ENCODE results near the gene MGST2. TPM values are rescaled to one million over a fixed set of nuclear protein-coding genes. Genes with fewer than 3 reads are reported as not detected.

MGST2 gene
- polyA plus RNA-seq, 3 donors, result 41.7 to 221 (median 153) TPM

DNA sequence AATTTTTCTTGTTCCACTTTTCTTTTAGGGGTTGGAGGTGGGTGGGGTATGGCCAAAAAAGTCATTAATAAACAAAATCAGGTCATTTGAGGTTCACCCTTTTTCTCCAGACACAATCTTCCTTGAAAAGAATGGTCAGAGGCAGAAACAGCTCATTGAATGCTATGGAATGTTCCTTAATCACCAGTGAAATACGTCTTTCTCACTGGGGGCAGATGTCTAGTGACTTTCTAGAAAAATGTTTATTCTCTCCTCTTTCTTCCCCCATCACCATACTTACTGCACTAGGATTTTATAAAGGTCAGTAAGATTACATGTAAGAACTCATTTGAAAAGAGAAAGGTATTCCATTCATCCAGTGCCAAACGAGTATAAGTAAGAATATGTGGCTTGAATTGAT is 44.5 kb downstream of the MGST2 start:
- no peaks in the 10 kb centered on the region for H3K27me3 ChIP-seq (ENCODE audit: control insufficient read depth in 2 of 2, insufficient read depth in 2 of 2, low read length in 2 of 2)
- H3K9me3 ChIP-seq (replicated peaks in 1 of 2; ENCODE audit: control insufficient read depth in 1 of 2, insufficient read depth in 1 of 2, low read length in 2 of 2), result no peaks in the 10 kb centered on the region
- no peak overlapping the region for H2AFZ ChIP-seq (ENCODE audit: insufficient read depth, low read depth, low read length, poor library complexity, severe bottlenecking)
- DNase-seq, result no peak
- intact Hi-C loops (cut with micrococcal nuclease), result no loop called here
- TF ChIP-seq, protein P1, sequence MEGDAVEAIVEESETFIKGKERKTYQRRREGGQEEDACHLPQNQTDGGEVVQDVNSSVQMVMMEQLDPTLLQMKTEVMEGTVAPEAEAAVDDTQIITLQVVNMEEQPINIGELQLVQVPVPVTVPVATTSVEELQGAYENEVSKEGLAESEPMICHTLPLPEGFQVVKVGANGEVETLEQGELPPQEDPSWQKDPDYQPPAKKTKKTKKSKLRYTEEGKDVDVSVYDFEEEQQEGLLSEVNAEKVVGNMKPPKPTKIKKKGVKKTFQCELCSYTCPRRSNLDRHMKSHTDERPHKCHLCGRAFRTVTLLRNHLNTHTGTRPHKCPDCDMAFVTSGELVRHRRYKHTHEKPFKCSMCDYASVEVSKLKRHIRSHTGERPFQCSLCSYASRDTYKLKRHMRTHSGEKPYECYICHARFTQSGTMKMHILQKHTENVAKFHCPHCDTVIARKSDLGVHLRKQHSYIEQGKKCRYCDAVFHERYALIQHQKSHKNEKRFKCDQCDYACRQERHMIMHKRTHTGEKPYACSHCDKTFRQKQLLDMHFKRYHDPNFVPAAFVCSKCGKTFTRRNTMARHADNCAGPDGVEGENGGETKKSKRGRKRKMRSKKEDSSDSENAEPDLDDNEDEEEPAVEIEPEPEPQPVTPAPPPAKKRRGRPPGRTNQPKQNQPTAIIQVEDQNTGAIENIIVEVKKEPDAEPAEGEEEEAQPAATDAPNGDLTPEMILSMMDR (IDR thresholded peaks at IDR 0.05), result no peak
- no peak overlapping the region for H3K9ac ChIP-seq (ENCODE audit: insufficient read depth, low read length, poor library complexity, severe bottlenecking)
- H3K4me1 ChIP-seq (ENCODE audit: control insufficient read depth in 1 of 2, insufficient read depth in 2 of 2, low read length in 2 of 2), result no peaks in the 10 kb centered on the region
- no peak overlapping the region for H3K4me3 Mint-ChIP-seq
- peaks cover 0 to 1% (median 0%) of the 10 kb centered on the region in 3 donors for H3K27me3 Mint-ChIP-seq (ENCODE audit: low read depth in 3 of 3)
- peaks cover 0 to 5% (median 2%) of the 10 kb centered on the region in 7 donors for H3K9me3 Mint-ChIP-seq
- no peak overlapping the region for H3K27ac ChIP-seq (ENCODE audit: low read depth in 1 of 2, low read length in 2 of 2)
- no peaks in the 10 kb centered on the region for H4K20me1 ChIP-seq (ENCODE audit: insufficient read depth, low read length)
- peaks cover 56 to 61% of the 10 kb centered on the region in 2 donors for H3K36me3 Mint-ChIP-seq
- H3K4me3 ChIP-seq (replicated peaks in 1 of 3; ENCODE audit: low read depth in 2 of 3, low read length in 3 of 3), result no peak overlapping the region
- H3K36me3 ChIP-seq (replicated peaks in 1 of 2; ENCODE audit: control insufficient read depth in 1 of 2, insufficient read depth in 2 of 2, low read length in 2 of 2), result peaks cover 22 to 76% of the 10 kb centered on the region in 2 donors
- no peaks in the 10 kb centered on the region for H3K4me1 Mint-ChIP-seq
- H3K79me2 ChIP-seq (ENCODE audit: insufficient read depth, low read length), result no peaks in the 10 kb centered on the region
- no peak overlapping the region for H3K4me2 ChIP-seq (replicated peaks; ENCODE audit: extremely low read depth, low read length, poor library complexity, severe bottlenecking)
- no CpG with 5 or more reads among the region's 2 CpGs for WGBS (ENCODE audit: insufficient coverage)
- H3K27ac Mint-ChIP-seq, result no peak overlapping the region

DNA sequence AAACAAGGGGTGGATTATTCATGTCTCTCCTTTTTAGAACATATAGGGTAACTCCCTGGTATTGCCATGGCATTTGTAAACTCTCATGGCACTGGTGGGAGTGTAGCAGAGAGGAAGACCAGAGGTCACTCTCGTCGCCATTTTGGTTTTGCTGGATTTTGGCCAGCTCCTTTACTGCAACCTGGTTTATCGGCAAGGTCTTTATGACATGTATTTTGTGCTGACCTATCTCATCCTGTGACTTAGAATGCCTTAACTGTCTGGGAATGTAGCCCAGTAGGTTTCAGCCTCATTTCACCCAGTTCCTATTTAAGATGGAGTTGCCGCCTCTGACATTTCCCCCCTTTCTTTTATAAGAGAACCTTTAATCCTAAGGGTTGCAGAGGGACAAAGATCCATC is 45.8 kb downstream of the MGST2 start:
- no peak overlapping the region for H3K27ac ChIP-seq (ENCODE audit: low read depth in 1 of 2, low read length in 2 of 2)
- TF ChIP-seq, protein P1 (IDR thresholded peaks at IDR 0.05), result no peak
- Mint-ChIP-seq H3K4me3 (no peak overlapping the region), H3K27ac (no peak overlapping the region), H3K36me3 (peaks cover 49 to 59% of the 10 kb centered on the region in 2 donors), H3K4me1 (no peaks in the 10 kb centered on the region), H3K27me3 (ENCODE audit: low read depth in 3 of 3) (peaks cover 0 to 1% (median 0%) of the 10 kb centered on the region in 3 donors), H3K9me3 (peaks cover 0 to 5% (median 2%) of the 10 kb centered on the region in 7 donors)
- H2AFZ ChIP-seq (ENCODE audit: insufficient read depth, low read depth, low read length, poor library complexity, severe bottlenecking), result no peak overlapping the region
- H3K27me3 ChIP-seq (ENCODE audit: control insufficient read depth in 2 of 2, insufficient read depth in 2 of 2, low read length in 2 of 2), result no peaks in the 10 kb centered on the region
- DNase-seq, result no peak
- H3K36me3 ChIP-seq (replicated peaks in 1 of 2; ENCODE audit: control insufficient read depth in 1 of 2, insufficient read depth in 2 of 2, low read length in 2 of 2), result peaks cover 15 to 73% of the 10 kb centered on the region in 2 donors
- H3K4me1 ChIP-seq (ENCODE audit: control insufficient read depth in 1 of 2, insufficient read depth in 2 of 2, low read length in 2 of 2), result no peaks in the 10 kb centered on the region
- H4K20me1 ChIP-seq (ENCODE audit: insufficient read depth, low read length), result peaks cover 7% of the 10 kb centered on the region
- intact Hi-C loops (cut with micrococcal nuclease), result no loop called here
- no peaks in the 10 kb centered on the region for H3K79me2 ChIP-seq (ENCODE audit: insufficient read depth, low read length)
- no peak overlapping the region for H3K4me2 ChIP-seq (replicated peaks; ENCODE audit: extremely low read depth, low read length, poor library complexity, severe bottlenecking)
- H3K9me3 ChIP-seq (replicated peaks in 1 of 2; ENCODE audit: control insufficient read depth in 1 of 2, insufficient read depth in 1 of 2, low read length in 2 of 2), result no peaks in the 10 kb centered on the region
- H3K4me3 ChIP-seq (replicated peaks in 1 of 3; ENCODE audit: low read depth in 2 of 3, low read length in 3 of 3), result no peak overlapping the region
- H3K9ac ChIP-seq (ENCODE audit: insufficient read depth, low read length, poor library complexity, severe bottlenecking), result no peak overlapping the region
- WGBS (ENCODE audit: insufficient coverage), result 90% methylated on average over 3 of the region's 4 CpGs

Measured in CD14-positive monocyte (primary cell).